Vagina (tissue), 2 donors: ENCODE measurements around the gene MTERF4.

Experiments used
- POLR2A ChIP-seq, 2 donors: fragments of 450-650 bp; IDR thresholded peaks; one replicate each; pipeline ENCODE4 v1.6.1; 2017; ENCODE audit warnings: antibody characterized with exemption in 2 of 2, mild to moderate bottlenecking in 2 of 2, moderate library complexity in 2 of 2
- TF ChIP-seq, protein P1 (sequence below), 3 experiments: fragments of 450-650 bp in 2 of 3; fragments of 200-600 bp in 1 of 3; sonication (generic) in 1 of 3; IDR thresholded peaks; one replicate each; pipeline ENCODE4 v1.5.1; 2017 to 2019; ENCODE audit warnings: antibody characterized with exemption in 3 of 3, mild to moderate bottlenecking in 2 of 3, moderate library complexity in 2 of 3

GRCh38 chr2:241074065-241074818 is 27.8 kb downstream of the MTERF4 start:
- TF ChIP-seq, protein P1, sequence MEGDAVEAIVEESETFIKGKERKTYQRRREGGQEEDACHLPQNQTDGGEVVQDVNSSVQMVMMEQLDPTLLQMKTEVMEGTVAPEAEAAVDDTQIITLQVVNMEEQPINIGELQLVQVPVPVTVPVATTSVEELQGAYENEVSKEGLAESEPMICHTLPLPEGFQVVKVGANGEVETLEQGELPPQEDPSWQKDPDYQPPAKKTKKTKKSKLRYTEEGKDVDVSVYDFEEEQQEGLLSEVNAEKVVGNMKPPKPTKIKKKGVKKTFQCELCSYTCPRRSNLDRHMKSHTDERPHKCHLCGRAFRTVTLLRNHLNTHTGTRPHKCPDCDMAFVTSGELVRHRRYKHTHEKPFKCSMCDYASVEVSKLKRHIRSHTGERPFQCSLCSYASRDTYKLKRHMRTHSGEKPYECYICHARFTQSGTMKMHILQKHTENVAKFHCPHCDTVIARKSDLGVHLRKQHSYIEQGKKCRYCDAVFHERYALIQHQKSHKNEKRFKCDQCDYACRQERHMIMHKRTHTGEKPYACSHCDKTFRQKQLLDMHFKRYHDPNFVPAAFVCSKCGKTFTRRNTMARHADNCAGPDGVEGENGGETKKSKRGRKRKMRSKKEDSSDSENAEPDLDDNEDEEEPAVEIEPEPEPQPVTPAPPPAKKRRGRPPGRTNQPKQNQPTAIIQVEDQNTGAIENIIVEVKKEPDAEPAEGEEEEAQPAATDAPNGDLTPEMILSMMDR (IDR thresholded peaks at IDR 0.05): no peak
- TF ChIP-seq POLR2A (IDR thresholded peaks at IDR 0.05): no peak
